Heart left ventricle (tissue), 13 donors: Measurements from ENCODE around the gene ZDHHC18.

ENCODE experiments used
- POLR2A ChIP-seq, 2 donors: fragments of 450-650 bp; IDR thresholded peaks; one replicate each; pipeline ENCODE4 v1.6.1; 2017; ENCODE audit warnings: antibody characterized with exemption in 2 of 2, mild to moderate bottlenecking in 2 of 2, moderate library complexity in 2 of 2
- TF ChIP-seq, protein P1 (sequence below), 12 donors: fragments of 200-600 bp; sonication (generic) in 4 of 12; IDR thresholded peaks; one replicate each; pipeline versions ENCODE4 v1.5.0 to v1.8.0; 2018 to 2022; ENCODE audit warnings: antibody characterized with exemption in 12 of 12, mild to moderate bottlenecking in 5 of 12
- donor health status: ischemic (EF 13 %, LVEDD 7.1; RV severe dilation, severe dysfunction).
- donor health status: DM: no; HTN: yes; CAD: no.
- donor health status: DM: no; HTN: no; CAD: no.
- donor health status: ischemic (EF 25% LVEDD 6.9; RV normal size, moderate dysfunction).
- donor health status: ischemic (EF 25% LVEDD 5.7; RV mildly dilated, moderate dysfunction).
- donor health status: ischemic (EF 35%, LVEDD 5.7; RV mildly dilated, moderate dysfunction).
- donor health status: nonischemic (EF 11% LVEDD 7.7; RV severe dilation, severe dysfunction).
- donor health status: DM: yes; HTN: yes; CAD: no.
- donor health status: PGD.
- donor health status: ischemic (EF 29% LVEDD 5.4; RV normal size, mild dysfunction).
- donor health status: nonischemic (EF 23%, LVEDD 6.1; RV moderate dilation, normal function).

DNA sequence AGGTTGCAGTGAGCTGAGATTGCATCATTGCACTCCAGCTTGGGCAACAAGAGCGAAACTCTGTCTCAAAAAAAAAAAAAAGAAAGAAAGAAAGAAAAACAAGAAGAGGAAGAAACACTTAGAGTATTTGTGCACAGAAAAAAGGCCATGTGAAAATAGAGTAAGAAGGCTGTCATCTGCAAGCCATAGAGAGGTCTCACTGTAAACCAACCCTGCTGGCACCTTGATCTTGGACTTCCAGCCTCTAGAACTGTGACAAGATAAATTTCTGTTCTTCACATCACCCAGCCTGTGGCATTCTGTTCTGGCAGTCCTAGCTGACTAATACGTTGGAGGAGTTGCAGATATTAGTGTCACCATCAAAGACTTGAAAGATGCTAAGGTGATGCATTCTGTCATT lies 12.1 kb upstream of the ZDHHC18 start:
- TF ChIP-seq, protein P1, sequence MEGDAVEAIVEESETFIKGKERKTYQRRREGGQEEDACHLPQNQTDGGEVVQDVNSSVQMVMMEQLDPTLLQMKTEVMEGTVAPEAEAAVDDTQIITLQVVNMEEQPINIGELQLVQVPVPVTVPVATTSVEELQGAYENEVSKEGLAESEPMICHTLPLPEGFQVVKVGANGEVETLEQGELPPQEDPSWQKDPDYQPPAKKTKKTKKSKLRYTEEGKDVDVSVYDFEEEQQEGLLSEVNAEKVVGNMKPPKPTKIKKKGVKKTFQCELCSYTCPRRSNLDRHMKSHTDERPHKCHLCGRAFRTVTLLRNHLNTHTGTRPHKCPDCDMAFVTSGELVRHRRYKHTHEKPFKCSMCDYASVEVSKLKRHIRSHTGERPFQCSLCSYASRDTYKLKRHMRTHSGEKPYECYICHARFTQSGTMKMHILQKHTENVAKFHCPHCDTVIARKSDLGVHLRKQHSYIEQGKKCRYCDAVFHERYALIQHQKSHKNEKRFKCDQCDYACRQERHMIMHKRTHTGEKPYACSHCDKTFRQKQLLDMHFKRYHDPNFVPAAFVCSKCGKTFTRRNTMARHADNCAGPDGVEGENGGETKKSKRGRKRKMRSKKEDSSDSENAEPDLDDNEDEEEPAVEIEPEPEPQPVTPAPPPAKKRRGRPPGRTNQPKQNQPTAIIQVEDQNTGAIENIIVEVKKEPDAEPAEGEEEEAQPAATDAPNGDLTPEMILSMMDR (IDR thresholded peaks at IDR 0.05) = no peak
- TF ChIP-seq POLR2A (IDR thresholded peaks at IDR 0.05) = no peak
